HepG2 (cell line): Measurements from ENCODE around the gene SMCO4. TPM values are rescaled to one million over a fixed set of nuclear protein-coding genes. Genes with fewer than 3 reads are reported as not detected.

Experiments
- DMAP1 ChIP-seq: IDR thresholded peaks from 2 replicates; pipeline ENCODE4 v1.6.1; 2016
- MEF2D ChIP-seq: sonication (generic); formaldehyde crosslinking; IDR thresholded peaks from 2 replicates; pipeline ENCODE4 v1.5.1; 2020; ENCODE audit warnings: mild to moderate bottlenecking, missing genetic modification reagents
- NFYB ChIP-seq: sonication (generic); formaldehyde crosslinking; IDR thresholded peaks from 2 replicates; pipeline ENCODE4 v1.4.0; 2020; ENCODE audit warnings: missing genetic modification reagents
- NONO ChIP-seq, 2 experiments: fragments of 450-650 bp in 1 of 2; sonication (generic) in 1 of 2; formaldehyde crosslinking in 1 of 2; IDR thresholded peaks in 1 of 2; conservative IDR thresholded peaks in 1 of 2; 2 replicates each; pipeline versions ENCODE4 v1.6.1 to v1.8.0; 2017 to 2022; ENCODE audit warnings: mild to moderate bottlenecking in 1 of 2, missing genetic modification reagents in 1 of 2, moderate library complexity in 1 of 2
- SMARCE1 ChIP-seq: fragments of 450-650 bp; IDR thresholded peaks from 2 replicates; pipeline ENCODE4 v1.6.1; 2017; ENCODE audit warnings: borderline replicate concordance
- ZMYM2 ChIP-seq: sonication (generic); formaldehyde crosslinking; IDR thresholded peaks from 2 replicates; pipeline ENCODE4 v1.8.0; 2022; ENCODE audit warnings: mild to moderate bottlenecking, missing genetic modification reagents
- ZNF20 ChIP-seq: sonication (generic); formaldehyde crosslinking; IDR thresholded peaks from 2 replicates; pipeline ENCODE4 v1.4.0; 2020; ENCODE audit warnings: mild to moderate bottlenecking, moderate library complexity, missing genetic modification reagents
- ZNF251 ChIP-seq: sonication (generic); formaldehyde crosslinking; IDR thresholded peaks from 2 replicates; pipeline ENCODE4 v1.9.0; 2021; ENCODE audit warnings: mild to moderate bottlenecking, missing genetic modification reagents
- ZNF343 ChIP-seq: sonication (generic); formaldehyde crosslinking; IDR thresholded peaks from 2 replicates; pipeline ENCODE4 v1.4.0; 2020; ENCODE audit warnings: mild to moderate bottlenecking, missing genetic modification reagents
- polyA plus RNA-seq, 8 experiments: library from polyadenylated mRNA; depleted of rRNA in 3 of 8; stranded (reverse) in 7 of 8; unstranded in 1 of 8; fragments of >200 nt; fragmentation: Illumina TruSeq in 4 of 8; extraction: Trizol in 4 of 8; gene quantifications; 2 replicates each; pipeline versions ENCODE4 v1.2.1 to v1.2.3, GENCODE V29; 2011 to 2016; ENCODE audit warnings: low read depth in 4 of 8, missing spikeins in 1 of 8, mixed read lengths in 1 of 8; ENCODE audit not compliant: insufficient read depth in 1 of 8
- total RNA-seq, 5 experiments: library from RNA; depleted of rRNA; stranded (reverse); fragments of >200 nt; fragmentation: Illumina TruSeq; extraction: Trizol; gene quantifications; 2 replicates each; pipeline ENCODE4 v1.2.3, GENCODE V29; 2016; ENCODE audit warnings: low read depth in 1 of 5
- TF ChIP-seq, protein P1 (sequence below): sonication (generic); formaldehyde crosslinking; IDR thresholded peaks from 2 replicates; pipeline ENCODE4 v1.5.1; 2020; ENCODE audit warnings: mild to moderate bottlenecking, missing genetic modification reagents, borderline replicate concordance
- TF ChIP-seq, protein P2 (sequence below): sonication (generic); formaldehyde crosslinking; IDR thresholded peaks from 2 replicates; pipeline ENCODE4 v1.4.0; 2020; ENCODE audit warnings: missing genetic modification reagents
- TF ChIP-seq, protein P3 (sequence below): sonication (generic); formaldehyde crosslinking; IDR thresholded peaks from 2 replicates; pipeline ENCODE4 v1.4.0; 2020; ENCODE audit warnings: missing genetic modification reagents, borderline replicate concordance
- TF ChIP-seq, protein P4 (sequence below): sonication (generic); formaldehyde crosslinking; IDR thresholded peaks from 2 replicates; pipeline ENCODE4 v1.5.0; 2020; ENCODE audit warnings: mild to moderate bottlenecking, missing genetic modification reagents, borderline replicate concordance

Gene SMCO4
- total and polyA plus RNA-seq, 2 of the 13 experiments (the other 11 are each of a cell fraction or from before 2014, with no cell fraction given): 10.6 to 28.5 TPM

DNA sequence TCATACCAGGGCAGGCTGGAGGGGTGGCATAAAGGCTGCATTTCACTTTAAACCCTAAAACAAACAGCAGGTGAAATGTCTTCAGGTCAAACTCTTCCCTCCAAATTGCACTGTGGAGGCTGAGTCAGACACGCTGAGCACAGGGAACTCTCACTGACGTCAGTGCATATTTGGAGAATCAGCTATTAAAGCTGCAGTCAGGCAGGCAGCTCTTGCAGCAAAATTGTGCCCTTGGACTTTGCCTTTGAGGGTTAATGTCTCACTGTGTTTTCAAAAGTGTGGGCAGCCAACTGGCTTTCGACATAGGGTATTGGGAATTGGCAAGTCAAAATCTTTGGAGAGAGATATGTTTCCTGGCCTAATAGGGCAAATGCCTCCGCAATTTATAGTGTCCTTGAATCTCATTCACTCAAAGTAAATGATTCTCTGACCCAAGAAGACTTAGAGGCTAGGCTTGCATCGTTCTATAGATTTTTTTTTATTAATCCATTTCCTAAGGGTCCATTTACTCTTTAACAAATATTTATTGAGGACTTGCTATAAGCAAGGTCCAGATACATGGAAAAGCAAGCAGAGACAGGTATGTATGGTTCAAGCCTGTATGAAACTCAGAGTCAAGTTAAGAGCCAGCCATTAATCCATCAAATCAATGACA, 27.7 kb upstream of the SMCO4 start (continued):
- TF ChIP-seq NONO (IDR thresholded peaks at IDR 0.05): no peak
- TF ChIP-seq NONO (CRISPR knock-in tag; conservative IDR thresholded peaks at IDR 0.05): no peak
- no peak for TF ChIP-seq DMAP1
- no peak for TF ChIP-seq ZNF343
- TF ChIP-seq MEF2D (CRISPR knock-in tag): no peak
- TF ChIP-seq ZMYM2 (CRISPR knock-in tag): peak; percentile 83
- TF ChIP-seq ZNF20: no peak
- TF ChIP-seq, protein P1, sequence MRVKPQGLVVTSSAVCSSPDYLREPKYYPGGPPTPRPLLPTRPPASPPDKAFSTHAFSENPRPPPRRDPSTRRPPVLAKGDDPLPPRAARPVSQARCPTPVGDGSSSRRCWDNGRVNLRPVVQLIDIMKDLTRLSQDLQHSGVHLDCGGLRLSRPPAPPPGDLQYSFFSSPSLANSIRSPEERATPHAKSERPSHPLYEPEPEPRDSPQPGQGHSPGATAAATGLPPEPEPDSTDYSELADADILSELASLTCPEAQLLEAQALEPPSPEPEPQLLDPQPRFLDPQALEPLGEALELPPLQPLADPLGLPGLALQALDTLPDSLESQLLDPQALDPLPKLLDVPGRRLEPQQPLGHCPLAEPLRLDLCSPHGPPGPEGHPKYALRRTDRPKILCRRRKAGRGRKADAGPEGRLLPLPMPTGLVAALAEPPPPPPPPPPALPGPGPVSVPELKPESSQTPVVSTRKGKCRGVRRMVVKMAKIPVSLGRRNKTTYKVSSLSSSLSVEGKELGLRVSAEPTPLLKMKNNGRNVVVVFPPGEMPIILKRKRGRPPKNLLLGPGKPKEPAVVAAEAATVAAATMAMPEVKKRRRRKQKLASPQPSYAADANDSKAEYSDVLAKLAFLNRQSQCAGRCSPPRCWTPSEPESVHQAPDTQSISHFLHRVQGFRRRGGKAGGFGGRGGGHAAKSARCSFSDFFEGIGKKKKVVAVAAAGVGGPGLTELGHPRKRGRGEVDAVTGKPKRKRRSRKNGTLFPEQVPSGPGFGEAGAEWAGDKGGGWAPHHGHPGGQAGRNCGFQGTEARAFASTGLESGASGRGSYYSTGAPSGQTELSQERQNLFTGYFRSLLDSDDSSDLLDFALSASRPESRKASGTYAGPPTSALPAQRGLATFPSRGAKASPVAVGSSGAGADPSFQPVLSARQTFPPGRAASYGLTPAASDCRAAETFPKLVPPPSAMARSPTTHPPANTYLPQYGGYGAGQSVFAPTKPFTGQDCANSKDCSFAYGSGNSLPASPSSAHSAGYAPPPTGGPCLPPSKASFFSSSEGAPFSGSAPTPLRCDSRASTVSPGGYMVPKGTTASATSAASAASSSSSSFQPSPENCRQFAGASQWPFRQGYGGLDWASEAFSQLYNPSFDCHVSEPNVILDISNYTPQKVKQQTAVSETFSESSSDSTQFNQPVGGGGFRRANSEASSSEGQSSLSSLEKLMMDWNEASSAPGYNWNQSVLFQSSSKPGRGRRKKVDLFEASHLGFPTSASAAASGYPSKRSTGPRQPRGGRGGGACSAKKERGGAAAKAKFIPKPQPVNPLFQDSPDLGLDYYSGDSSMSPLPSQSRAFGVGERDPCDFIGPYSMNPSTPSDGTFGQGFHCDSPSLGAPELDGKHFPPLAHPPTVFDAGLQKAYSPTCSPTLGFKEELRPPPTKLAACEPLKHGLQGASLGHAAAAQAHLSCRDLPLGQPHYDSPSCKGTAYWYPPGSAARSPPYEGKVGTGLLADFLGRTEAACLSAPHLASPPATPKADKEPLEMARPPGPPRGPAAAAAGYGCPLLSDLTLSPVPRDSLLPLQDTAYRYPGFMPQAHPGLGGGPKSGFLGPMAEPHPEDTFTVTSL (CRISPR knock-in tag): peak; percentile 91
- TF ChIP-seq, protein P2, sequence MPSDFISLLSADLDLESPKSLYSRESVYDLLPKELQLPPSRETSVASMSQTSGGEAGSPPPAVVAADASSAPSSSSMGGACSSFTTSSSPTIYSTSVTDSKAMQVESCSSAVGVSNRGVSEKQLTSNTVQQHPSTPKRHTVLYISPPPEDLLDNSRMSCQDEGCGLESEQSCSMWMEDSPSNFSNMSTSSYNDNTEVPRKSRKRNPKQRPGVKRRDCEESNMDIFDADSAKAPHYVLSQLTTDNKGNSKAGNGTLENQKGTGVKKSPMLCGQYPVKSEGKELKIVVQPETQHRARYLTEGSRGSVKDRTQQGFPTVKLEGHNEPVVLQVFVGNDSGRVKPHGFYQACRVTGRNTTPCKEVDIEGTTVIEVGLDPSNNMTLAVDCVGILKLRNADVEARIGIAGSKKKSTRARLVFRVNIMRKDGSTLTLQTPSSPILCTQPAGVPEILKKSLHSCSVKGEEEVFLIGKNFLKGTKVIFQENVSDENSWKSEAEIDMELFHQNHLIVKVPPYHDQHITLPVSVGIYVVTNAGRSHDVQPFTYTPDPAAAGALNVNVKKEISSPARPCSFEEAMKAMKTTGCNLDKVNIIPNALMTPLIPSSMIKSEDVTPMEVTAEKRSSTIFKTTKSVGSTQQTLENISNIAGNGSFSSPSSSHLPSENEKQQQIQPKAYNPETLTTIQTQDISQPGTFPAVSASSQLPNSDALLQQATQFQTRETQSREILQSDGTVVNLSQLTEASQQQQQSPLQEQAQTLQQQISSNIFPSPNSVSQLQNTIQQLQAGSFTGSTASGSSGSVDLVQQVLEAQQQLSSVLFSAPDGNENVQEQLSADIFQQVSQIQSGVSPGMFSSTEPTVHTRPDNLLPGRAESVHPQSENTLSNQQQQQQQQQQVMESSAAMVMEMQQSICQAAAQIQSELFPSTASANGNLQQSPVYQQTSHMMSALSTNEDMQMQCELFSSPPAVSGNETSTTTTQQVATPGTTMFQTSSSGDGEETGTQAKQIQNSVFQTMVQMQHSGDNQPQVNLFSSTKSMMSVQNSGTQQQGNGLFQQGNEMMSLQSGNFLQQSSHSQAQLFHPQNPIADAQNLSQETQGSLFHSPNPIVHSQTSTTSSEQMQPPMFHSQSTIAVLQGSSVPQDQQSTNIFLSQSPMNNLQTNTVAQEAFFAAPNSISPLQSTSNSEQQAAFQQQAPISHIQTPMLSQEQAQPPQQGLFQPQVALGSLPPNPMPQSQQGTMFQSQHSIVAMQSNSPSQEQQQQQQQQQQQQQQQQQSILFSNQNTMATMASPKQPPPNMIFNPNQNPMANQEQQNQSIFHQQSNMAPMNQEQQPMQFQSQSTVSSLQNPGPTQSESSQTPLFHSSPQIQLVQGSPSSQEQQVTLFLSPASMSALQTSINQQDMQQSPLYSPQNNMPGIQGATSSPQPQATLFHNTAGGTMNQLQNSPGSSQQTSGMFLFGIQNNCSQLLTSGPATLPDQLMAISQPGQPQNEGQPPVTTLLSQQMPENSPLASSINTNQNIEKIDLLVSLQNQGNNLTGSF (CRISPR knock-in tag): no peak
- no peak for TF ChIP-seq ZNF251 (CRISPR knock-in tag)
- TF ChIP-seq, protein P3, sequence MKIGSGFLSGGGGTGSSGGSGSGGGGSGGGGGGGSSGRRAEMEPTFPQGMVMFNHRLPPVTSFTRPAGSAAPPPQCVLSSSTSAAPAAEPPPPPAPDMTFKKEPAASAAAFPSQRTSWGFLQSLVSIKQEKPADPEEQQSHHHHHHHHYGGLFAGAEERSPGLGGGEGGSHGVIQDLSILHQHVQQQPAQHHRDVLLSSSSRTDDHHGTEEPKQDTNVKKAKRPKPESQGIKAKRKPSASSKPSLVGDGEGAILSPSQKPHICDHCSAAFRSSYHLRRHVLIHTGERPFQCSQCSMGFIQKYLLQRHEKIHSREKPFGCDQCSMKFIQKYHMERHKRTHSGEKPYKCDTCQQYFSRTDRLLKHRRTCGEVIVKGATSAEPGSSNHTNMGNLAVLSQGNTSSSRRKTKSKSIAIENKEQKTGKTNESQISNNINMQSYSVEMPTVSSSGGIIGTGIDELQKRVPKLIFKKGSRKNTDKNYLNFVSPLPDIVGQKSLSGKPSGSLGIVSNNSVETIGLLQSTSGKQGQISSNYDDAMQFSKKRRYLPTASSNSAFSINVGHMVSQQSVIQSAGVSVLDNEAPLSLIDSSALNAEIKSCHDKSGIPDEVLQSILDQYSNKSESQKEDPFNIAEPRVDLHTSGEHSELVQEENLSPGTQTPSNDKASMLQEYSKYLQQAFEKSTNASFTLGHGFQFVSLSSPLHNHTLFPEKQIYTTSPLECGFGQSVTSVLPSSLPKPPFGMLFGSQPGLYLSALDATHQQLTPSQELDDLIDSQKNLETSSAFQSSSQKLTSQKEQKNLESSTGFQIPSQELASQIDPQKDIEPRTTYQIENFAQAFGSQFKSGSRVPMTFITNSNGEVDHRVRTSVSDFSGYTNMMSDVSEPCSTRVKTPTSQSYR: no peak
- TF ChIP-seq NFYB: peak; percentile 17; the same call in 1 of the 2 replicates
- no peak for TF ChIP-seq SMARCE1
- TF ChIP-seq, protein P4, sequence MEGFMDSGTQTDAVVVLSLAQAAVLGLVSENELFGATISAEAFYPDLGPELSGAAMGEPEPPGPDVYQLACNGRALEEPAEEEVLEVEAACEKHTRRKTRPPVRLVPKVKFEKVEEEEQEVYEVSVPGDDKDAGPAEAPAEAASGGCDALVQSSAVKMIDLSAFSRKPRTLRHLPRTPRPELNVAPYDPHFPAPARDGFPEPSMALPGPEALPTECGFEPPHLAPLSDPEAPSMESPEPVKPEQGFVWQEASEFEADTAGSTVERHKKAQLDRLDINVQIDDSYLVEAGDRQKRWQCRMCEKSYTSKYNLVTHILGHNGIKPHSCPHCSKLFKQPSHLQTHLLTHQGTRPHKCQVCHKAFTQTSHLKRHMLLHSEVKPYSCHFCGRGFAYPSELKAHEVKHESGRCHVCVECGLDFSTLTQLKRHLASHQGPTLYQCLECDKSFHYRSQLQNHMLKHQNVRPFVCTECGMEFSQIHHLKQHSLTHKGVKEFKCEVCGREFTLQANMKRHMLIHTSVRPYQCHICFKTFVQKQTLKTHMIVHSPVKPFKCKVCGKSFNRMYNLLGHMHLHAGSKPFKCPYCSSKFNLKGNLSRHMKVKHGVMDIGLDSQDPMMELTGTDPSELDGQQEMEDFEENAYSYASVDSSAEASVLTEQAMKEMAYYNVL (CRISPR knock-in tag): peak; percentile 35; the same call in 1 of the 2 replicates
